HG03565 (cell line): ENCODE data around the gene MCM10.

Experiments used
- ATAC-seq: cut with Tn5 transposase; IDR thresholded peaks from one replicate; pipeline ENCODE4 v1.9.1; 2021; ENCODE audit warnings: mild to moderate bottlenecking, moderate library complexity; ENCODE audit not compliant: unreplicated experiment

Gene MCM10

GRCh38 chr10:13163859-13164258, 2.5 kb downstream of the MCM10 start:
- ATAC-seq: no peak

- no peak for ATAC-seq
Measured at GRCh38 chr10:13165177-13165576, 3.8 kb downstream of the MCM10 start.

GRCh38 chr10:13167568-13167967, 6.2 kb downstream of the MCM10 start:
- ATAC-seq: no peak

GRCh38 chr10:13168781-13169180, 7.4 kb downstream of the MCM10 start:
- ATAC-seq: no peak

- ATAC-seq: no peak
Measured at GRCh38 chr10:13173616-13174015, 12.3 kb downstream of the MCM10 start.

GRCh38 chr10:13180788-13181187, 19.4 kb downstream of the MCM10 start:
- ATAC-seq: peak; percentile 49

- no peak for ATAC-seq
Measured at GRCh38 chr10:13182424-13182823, 21.1 kb downstream of the MCM10 start.

- no peak for ATAC-seq
Measured at GRCh38 chr10:13183625-13184024, 22.3 kb downstream of the MCM10 start.

- no peak for ATAC-seq
Measured at GRCh38 chr10:13184276-13184675, 22.9 kb downstream of the MCM10 start.

- ATAC-seq: no peak
Measured at GRCh38 chr10:13184730-13185514, 23.6 kb downstream of the MCM10 start.

- ATAC-seq: no peak
Measured at GRCh38 chr10:13187135-13187534, 25.8 kb downstream of the MCM10 start.

GRCh38 chr10:13188593-13188992, 27.2 kb downstream of the MCM10 start:
- ATAC-seq: no peak

GRCh38 chr10:13189961-13190360, 28.6 kb downstream of the MCM10 start:
- ATAC-seq: no peak

- no peak for ATAC-seq
Measured at GRCh38 chr10:13190816-13191215, 29.5 kb downstream of the MCM10 start.

- ATAC-seq: no peak
Measured at GRCh38 chr10:13191362-13191761, 30.0 kb downstream of the MCM10 start.

GRCh38 chr10:13193637-13194036, 32.3 kb downstream of the MCM10 start:
- ATAC-seq: no peak

- ATAC-seq: no peak
Measured at GRCh38 chr10:13195016-13195415, 33.7 kb downstream of the MCM10 start.

- no peak for ATAC-seq
Measured at GRCh38 chr10:13201132-13201531, 39.8 kb downstream of the MCM10 start.

- no peak for ATAC-seq
Measured at GRCh38 chr10:13206091-13206490, 44.7 kb downstream of the MCM10 start.

- ATAC-seq: no peak
Measured at GRCh38 chr10:13206546-13207443, 45.4 kb downstream of the MCM10 start.

GRCh38 chr10:13213163-13213562, 51.8 kb downstream of the MCM10 start:
- no peak for ATAC-seq

- ATAC-seq: no peak
Measured at GRCh38 chr10:13218878-13219277, 57.5 kb downstream of the MCM10 start.
